H1 (cell line): ENCODE measurements around the gene RNU6-1. TPM values are rescaled to one million over a fixed set of nuclear protein-coding genes. Genes with fewer than 3 reads are reported as not detected.

Experiments
- TAF1 ChIP-seq: IDR thresholded peaks from 2 replicates; pipeline ENCODE4 v1.6.1; 2011; ENCODE audit warnings: mild to moderate bottlenecking, low read depth, low read length
- polyA plus RNA-seq, 7 experiments: library from polyadenylated mRNA; depleted of rRNA in 3 of 7; stranded (reverse) in 5 of 7; unstranded in 2 of 7; fragments of >200 nt in 5 of 7; fragments of 200-250 nt in 2 of 7; gene quantifications; 1 replicate in 5 of 7; 2 replicates in 1 of 7; 4 replicates in 1 of 7; pipeline versions ENCODE4 v1.2.1 to v1.2.3, GENCODE V29; 2011 to 2013; ENCODE audit warnings: missing spikeins in 2 of 7, mixed read lengths in 2 of 7
- total RNA-seq: library from RNA; stranded (reverse); fragmentation: NEBNext Ultra II Directional; extraction: Animal tissue kit (Norgen Biotek cat#: 25700); gene quantifications from 2 replicates; pipeline ENCODE4 v1.2.1, GENCODE V29; 2021

The RNU6-1 gene
- total and polyA plus RNA-seq, 2 of the 8 experiments (the other 6 are each of a cell fraction or from before 2014, with no cell fraction given), result not detected

DNA sequence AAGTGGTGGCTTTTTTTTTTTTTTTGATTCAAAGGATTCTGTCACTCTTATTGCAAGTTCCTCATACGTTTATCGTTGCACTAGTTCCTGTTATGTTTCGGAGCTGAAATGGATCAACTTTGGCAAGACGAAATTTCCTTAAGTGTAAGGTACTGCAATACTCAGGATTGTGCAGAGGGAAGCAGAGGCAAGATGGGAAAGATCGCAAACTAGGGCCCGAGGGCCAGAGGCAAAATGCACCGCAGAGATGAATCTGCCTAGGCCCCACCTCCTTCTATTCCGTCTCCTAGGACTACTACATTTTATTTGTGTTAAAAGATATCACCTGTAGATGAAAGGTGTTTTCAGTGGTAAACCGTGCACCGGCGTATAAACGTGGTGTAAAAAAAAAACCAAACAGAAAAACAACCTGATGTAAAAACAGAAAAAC is 331 bp downstream of the RNU6-1 start (continued):
- no peak for TF ChIP-seq TAF1
